ENCODE results near the gene THAP7.
"Not testable (repeated sequence)": the region's sequence is repeated elsewhere in the genome, so short reads cannot be mapped to it uniquely, and the experiment has no call there.

Gene THAP7, protein sequence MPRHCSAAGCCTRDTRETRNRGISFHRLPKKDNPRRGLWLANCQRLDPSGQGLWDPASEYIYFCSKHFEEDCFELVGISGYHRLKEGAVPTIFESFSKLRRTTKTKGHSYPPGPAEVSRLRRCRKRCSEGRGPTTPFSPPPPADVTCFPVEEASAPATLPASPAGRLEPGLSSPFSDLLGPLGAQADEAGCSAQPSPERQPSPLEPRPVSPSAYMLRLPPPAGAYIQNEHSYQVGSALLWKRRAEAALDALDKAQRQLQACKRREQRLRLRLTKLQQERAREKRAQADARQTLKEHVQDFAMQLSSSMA
- total RNA-seq = 47.7 to 77.9 (median 57.7) reads per million in 4 donors

DNA sequence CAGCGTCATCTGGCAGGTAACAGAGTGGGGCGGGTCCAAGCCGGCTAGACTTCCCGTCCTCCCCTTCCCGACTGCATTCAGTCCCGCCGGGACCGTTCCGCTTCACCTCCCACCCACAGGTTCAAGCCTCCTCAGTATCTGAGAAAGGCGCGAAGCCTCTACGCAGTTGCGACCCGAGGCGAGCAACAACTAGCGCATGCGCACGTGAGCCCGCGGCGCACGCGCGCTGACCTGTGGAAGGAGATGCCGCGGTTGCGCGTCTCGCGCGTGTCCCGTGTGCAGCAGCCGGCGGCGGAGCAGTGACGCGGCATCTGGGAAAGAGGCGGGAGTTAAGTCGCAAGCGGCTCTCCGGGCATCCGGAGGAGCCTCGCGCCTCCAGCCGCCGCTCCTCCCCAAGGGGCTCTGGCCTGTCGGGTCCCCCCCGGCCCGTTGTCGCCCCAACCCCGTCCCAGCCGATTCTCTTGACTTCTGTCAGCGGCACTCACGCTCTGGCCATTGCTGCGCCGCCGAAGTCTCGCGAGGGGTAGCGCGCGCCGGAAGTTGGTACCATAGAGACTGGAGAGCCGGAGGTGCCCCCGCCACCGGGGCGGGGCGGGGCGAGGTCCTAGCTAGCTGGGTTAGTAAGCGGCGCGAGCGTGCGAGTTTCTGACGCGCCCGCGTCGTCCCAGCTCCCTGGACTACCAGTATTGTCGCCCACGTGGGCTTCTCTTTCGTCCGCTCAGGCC lies at the start of gene THAP7:
TSS of gene THAP7 (minus strand) at position 518 of the 725 bp plus-strand sequence. CDS start at position 311, 207 bp downstream.
- DNase-seq = peak; percentile 92 to 98 (median 96)

DNA sequence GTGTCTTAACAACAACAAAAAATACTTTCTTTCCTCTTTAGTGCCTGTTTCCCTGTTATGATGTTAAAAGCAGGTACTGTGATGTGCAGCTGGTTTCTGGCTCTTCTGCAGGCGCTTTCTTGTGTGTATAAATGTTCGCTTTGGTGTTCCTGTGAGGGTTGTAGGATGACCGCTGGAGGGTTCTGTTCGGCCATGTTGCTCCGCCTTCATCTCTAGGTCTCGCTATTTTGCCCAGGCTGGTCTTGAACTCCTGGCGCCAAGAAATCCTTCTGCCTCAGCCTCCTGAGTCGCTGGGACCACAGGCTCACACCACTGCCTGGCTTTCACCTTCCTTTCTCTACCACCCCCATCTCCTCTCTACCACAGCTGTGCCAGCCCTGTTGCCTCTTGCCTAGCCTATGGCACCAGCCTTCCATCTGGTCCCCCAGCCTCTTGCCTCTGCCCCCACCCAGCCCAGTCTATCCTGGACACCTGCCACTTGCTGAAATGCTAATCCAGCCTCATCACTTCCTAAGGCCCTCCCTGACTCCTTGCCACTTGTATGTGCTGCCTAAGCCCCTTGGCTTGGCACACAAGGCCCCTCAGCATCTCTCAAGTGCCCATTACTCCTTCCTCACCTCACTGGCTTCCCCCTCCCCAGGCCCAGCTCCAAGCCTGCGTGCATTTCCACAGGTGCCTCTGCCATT lies 49.4 kb upstream of the THAP7 start:
- DNase-seq = no peak

DNA sequence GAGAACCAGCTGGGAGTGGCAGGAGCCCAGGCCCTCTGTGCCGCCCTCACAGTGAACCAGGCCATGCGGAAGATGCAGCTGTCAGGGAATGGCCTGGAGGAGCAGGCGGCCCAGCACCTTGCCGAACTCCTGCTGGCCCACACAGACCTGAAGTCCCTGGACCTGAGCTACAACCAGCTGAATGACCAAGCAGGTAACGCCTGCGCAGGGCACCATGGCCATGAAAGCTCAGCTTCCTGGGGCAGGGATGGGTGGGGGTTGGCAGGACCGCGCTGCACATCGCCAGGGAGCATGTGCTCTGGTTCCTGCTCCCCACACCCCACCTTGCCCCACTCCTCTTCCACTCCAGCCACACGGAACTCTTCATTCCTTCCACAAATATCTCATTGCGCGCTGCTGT lies 47.0 kb upstream of the THAP7 start:
- DNase-seq = not testable (repeated sequence)

DNA sequence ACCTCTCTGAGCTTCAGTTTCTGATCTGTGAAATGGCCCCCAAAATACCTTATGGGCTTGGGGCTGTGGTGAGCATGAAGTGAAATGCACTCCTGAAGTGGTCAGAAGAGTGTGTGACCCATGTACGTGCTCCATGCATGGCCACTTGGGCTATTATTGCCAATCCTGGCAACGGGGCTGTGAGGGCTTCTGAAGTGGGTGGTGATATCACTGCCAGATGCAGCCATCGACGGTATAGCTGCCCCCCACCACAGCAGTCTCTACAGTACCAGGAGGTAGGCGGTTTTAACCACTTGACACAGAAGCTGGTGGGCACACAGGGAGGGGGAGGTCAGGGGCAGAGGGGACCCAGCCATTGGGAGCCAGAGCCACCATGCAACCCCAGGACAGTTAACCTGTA lies 46.5 kb upstream of the THAP7 start:
- DNase-seq = not testable (repeated sequence)

DNA sequence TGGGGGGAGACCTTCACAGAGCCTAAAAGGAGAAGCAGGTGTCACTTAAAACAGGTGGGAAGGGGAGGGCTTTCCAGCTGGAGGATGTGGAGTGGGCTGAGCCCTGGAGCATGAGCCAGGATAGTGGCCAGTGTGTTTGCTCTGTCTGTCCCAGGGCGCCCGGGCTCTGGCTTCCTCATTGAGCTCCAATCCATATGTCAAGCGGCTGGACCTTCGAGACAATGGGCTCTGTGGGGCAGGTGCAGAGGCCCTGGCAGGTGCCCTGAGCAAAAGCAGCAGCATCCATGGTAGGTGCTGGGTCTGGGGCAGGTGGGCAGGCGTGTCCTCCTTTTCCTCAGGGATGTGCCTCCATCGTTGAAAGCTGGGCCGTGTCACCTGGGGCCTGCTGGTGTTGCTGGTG lies 45.8 kb upstream of the THAP7 start:
- DNase-seq = no peak

DNA sequence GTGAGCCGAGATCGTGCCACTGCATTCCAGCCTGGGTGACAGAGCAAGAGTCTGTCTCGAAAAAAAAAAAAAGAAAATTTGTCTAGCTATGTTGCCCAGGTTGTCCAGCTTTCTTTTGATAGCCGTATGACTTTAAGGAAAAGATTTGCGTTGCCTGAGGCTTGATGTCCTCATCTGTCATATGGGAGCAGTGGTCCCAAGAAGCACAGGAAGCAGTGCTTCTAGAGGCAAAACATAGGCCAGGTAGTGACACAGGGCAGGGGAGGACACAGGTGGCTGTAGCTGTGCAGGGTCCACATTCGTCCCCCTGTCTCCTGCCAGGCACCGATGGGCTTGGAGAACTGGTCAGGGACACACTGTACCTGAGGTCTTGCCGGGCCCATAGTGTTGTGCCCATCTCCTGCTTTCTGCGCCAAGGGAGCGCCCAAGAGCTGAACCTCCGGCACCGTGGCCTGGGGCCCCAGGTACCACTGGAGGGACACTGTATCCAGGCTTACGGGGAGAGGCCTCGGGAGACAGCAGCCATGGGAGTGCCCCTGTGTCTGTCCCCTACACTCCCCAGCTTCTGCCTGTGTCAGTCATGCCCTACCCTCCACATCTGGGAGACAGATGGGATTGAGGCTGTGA lies 45.2 kb upstream of the THAP7 start:
- DNase-seq = no peak

DNA sequence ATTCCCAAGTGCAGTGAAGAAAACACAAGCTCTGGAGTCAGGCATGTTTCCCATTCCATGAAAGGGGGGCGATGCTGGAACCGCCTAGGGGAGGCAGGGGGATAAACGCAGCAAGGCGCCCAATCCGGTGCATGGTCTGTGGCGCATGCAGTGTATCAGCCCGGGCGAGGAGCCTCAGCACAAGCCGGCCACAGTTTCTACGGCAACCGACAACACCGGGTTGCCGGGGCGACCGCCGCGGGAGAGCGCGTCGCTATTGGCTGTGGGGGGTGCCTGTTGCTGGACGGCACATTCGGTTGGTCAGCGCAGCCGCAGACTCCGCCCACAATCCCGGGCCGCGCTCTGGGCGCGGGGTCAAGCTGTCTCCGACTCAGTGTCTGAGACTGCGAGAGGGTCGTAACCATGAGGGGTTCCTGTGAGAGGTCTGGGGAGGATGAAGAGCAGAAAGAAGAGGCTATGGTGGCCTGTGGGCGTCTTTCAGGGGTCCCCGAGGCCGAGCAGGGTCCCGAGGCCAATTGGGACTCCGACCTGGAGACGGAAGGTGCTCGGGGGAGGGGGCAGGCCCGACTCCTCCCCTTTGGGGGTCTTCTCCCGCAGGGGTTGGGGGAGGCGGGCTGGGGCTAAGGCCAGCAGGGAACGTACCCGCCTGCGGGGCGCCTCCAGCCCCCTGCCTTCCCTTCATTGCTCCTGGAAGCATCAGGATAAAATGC lies 43.8 kb upstream of the THAP7 start, which contains the start of gene LRRC74B:
TSS of gene LRRC74B (plus strand) at position 362 of the 710 bp plus-strand sequence. CDS start at position 403, 41 bp downstream.
- DNase-seq = peak in 4 of 5 donors; percentile 25 to 63 (median 37)

DNA sequence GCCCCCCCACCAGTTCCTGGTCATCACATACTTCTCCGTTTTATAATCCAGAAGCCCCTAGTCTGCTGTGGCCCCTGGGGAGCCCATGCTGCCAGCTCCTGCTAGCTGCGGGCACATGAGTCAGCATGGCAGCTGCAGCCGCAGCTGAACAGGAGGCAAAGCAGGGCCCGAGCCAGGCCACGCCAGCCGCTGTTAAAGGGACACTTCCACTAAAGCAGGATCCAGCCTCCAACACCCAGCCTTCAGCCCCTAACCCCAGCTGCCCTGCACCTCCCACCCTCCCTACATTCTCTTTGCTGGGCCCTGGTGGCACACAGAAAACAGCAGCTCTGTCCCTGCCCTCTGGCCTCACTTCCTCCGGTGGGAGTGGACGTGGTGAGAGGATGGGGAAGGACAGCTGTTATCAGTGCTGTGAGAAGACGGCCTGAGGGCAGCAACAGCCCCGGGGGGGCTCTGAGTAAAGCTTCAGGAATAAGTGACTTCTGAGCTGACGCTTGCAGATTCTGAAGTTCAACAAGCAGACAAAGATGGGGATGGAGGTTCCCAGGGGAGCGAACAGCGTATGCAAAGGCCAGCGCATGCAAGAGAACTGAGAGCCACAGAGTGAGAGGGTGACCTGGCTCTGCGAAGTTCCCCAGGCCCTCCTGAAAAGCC lies 43.1 kb upstream of the THAP7 start:
- DNase-seq = no peak

DNA sequence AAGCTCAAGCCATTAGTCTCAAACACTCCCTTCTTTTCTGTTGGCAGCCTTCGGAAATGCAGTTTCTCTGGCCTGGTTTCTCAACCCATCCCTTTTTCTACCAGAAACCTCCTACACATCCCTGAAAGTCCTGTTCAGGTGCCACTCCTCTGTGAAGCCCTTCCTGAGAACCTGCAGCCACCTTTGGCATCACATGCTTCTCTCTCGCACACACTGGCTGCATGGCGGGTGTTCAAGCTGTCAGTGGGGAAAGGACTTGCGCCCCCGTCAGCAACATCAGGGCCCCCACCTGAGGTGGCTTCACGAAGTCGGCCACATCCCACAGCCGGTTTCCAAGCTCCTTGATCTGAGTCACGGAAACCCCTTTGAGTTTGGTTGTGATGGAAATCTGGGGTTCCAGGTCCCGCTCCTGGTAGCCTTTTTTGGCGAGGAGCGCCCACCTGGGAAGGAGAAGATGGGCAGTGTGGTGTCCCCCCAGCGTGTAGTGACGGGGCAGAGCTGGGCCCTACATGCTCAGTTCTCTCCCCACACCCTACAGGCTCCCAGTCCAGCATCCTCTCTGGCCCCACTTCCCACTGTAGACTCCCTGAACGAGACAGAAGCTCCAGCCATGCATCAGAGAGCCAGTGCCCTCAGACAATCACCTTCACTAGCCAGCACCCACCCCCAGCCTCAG lies 42.1 kb upstream of the THAP7 start:
- DNase-seq = no peak

DNA sequence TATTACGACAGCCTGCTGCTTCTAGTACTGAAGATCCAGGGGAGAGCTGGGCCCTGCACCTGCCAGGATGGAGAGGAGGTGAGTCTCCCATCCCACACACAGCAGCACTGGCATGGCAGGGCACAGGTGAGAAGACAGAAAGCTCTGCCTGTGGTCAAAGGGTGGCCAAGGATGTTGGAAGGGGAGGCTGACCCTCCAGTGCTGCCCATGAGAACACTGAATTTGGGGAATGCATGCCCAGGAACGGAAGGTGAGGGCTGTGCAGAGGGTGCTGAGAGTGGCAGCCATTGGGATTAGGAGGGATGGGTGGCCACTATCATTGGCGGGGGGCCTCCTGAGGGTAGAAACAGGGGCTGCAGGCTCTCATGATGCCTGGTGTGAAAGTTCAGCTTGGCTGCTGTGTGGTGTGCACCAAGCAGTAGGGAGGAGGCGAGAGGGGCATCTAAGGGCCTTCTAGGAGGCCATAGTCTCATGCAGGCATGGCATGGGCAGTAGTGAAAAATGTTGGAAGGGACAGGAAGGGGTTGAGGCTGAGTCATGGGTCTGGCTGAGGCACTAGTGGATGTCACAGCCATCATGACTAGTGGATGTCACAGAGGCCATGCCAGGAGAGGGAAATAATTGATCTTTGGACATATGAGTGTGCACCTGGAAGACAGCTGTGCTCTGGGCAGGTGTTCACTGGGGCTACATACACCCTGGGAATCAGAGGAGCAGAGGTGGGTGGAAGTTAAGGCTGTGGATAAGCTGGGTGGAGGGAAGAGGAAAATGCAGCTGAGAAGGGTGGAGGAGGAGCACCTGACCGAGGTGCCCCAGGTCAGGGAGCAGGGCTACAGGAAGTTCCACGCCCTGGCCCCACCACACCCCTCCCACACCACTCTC lies 41.3 kb upstream of the THAP7 start:
- DNase-seq = no peak

DNA sequence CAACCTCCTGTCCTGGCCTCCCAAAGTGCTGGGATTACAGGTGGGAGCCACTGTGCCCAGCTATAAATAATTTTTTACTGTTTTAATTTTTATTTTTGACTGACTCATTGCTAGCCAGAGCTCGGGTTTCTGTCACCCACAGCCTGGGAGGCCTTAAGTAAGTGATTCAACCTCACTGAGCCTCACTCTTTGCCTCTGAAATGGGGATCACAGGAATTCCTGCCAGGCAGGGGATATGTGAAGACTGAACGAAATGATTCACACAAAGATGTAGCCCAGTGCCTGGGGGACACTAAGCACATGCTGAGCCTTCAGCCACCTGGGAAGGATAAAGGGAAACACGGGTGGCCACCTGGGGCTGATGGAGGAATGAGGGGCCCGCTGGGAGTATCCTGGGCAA lies 40.0 kb upstream of the THAP7 start:
- DNase-seq = no peak

DNA sequence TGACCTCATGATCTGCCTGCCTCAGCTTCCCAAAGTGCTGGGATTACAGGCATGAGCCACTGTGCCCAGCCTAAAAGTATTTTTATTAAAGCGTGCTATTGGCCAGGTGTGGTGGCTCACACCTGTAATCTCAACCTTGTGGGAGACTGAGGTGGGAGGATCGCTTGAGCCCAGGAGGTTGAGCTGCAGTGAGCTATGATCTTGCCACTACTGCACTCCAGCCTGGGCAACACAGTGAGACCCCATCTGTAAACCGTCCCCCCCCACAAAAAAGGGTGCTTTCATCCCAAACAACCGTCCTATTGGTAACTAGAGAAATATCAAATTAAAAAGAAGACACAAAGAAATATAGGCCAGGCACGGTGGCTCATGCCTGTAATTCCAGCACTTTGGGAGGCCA lies 37.2 kb upstream of the THAP7 start:
- DNase-seq = not testable (repeated sequence)

DNA sequence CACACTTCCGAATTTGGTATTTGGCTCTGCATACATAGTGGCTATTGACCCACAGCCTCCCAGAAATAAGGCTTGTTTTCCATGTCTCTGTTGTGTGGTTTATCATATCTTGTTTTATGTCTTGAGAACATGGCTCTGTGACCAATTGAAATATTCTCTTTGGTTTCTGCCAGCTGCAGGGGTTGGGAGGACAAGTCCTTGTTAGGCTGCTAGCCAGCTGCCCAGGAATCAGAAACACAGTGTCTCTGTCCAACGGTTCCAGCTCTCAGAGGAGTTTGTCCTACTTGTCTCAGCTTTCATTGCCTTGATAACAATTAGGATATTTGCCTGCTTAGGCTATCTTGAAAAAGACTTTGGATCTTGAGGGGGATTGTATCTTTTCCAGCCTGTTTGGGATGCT lies 36.5 kb upstream of the THAP7 start:
- DNase-seq = no peak

DNA sequence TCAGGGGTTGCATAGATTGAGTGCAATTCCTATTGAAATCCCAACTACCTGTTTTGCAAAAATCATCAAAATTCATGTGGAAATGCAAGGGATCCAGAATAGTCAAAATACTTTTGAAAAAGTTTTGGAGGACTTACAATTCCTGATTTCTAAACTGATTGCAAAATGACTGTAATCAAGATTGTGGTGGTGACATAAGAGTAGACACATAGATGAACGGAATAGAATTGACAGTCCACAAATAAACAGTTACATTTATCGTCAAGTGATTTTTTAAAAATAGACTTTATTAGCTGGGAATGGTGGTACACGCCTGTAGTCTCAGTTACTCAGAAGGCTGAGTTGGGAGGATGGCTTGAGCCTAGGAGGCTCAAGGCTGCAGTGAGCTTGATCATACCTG lies 33.1 kb upstream of the THAP7 start:
- no peak for DNase-seq

DNA sequence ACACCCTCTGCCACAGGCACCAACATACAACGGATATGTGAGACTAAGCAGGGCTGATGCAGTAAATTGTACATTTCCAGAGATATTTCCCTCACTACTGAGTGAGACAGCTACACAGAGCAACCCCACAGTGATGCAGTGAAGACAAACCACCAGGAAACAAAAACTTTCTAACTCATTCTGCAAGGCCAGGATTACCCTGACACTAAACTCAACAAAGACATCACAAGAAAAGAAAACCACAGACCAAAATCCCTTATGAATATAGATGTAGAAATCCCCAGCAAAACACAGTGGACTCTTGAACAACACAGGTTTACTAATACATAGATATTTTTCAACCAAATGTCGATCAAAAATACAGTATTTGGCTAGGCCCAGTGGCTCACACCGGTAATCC lies 32.0 kb upstream of the THAP7 start:
- DNase-seq = no peak

DNA sequence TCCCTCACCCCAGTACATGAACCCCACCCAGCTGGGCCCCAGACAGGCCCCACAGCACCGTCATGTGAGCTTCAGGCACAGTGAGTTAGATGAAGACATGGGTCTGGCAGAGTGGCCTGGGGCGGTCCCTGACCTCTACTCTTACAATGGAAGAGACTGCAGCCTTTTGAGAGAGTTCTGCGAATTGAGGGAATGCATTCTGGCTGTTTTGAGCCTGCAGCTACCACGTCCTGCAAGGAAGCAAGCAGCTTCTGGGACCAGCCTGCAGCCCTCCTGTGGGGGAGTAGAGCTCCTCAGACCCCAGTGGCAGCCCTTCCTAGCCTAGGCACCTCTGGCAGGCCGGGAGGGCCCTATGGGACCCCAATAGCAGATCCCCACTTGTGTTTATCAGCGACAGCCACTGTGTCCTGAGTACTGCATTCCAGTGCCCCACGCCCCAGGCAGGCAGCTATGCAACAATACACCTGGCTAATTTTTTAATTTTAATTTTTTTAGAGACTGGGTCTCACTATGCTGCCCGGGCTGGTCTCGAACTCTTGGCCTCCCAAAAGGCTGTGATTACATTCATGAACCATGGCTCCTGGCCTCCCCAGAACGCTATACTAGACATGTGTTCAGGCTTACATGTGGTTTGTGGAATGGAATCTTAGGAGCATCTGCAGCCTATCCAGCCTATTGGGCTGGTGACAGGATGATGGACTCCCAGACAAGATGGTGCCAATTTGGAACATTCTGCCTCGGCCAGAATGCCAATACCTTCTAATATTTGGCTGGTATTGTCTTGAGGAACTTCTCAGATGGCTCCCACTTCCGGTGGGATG lies 31.2 kb upstream of the THAP7 start:
- DNase-seq = no peak

DNA sequence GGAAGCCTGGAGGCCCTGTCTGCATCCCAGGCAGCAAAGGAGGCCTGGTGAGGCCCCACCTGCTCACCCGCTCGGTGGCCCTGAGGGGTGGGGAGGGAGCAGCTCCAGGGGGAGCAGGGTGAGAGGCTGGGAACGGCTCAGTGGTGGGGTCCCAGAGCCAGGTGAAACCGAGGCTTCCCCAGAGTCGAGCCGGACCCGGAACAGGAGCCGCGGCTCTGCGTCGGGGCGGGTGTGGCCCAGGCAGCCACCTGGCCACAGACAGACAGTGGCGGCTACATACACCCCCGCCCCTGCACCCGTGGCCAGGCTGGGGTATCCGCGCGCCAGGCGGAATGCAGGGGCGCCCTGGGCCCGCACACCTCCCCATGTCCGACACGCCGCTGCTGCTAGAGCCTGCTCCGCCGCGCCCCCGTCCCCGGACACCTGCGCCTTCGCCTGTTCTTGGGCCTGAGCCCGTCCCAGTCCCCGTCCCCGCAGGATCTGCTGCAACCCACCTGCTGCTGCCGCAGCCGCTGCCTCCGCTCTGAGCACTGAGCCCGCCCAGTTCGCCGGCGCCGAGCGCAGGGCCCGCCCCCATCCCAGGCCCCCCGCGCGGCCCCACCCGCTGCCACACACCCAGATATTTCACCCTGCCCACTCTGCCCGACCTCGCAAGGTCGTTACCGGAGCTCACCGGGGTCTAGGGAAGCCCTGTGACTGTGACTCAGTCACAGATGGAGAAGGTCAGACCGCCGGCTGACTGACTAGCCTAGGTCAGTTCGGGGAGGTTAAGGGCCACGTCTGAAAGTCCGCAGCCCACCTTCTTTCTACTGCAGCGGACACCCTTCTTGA lies 30.3 kb upstream of the THAP7 start, which contains the start of gene SLC7A4:
TSS of gene SLC7A4 (minus strand) at position 525 of the 831 bp plus-strand sequence. CDS start 749 bp downstream, outside the sequence.
- DNase-seq = no peak

DNA sequence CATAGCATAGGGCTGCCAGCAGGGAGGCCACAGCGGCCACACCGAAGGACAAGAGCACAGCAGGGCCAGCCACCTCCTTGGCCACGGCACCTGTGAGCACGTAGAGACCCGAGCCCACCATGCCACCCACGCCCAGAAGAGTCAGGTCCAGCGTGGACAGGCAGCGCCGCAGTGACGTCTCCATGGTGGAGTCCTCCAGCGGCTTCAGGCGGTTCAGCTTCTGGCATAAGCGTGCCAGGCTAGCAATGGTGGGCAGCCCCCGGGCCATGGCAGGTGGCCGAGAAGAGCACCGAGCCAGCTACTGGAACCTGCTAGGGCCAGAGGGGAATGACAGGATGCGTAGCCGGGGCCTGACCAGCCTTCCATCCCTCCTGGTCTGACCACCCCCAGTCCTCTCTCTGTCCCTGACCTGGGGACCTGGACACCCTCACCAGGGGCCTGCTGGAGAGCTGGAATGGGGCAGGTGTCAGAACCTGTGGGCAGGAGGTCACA lies 29.7 kb upstream of the THAP7 start:
- DNase-seq = no peak
